Neuronal stem cell (in vitro differentiated cells): ENCODE data around the gene VPS13D.

Experiments
- DNase-seq: peaks from one replicate; pipeline ENCODE4 v3.0.0-alpha.2; 2013; ENCODE audit warnings: low spot score
- H2AFZ ChIP-seq: one replicate; pipeline ENCODE4 v1.6.1; 2013; ENCODE audit warnings: mild to moderate bottlenecking, low read length, inconsistent platforms
- H2AK5ac ChIP-seq: 2 replicates; pipeline ENCODE4 v1.6.1; 2013; ENCODE audit warnings: low read depth, mild to moderate bottlenecking, inconsistent platforms, low read length, moderate library complexity, mixed read lengths
- H2BK120ac ChIP-seq: 2 replicates; pipeline ENCODE4 v1.6.1; 2013; ENCODE audit warnings: low read depth, mild to moderate bottlenecking, inconsistent platforms, low read length, moderate library complexity, mixed read lengths
- H2BK12ac ChIP-seq: one replicate; pipeline ENCODE4 v1.6.1; 2013; ENCODE audit warnings: low read length, inconsistent platforms
- H2BK15ac ChIP-seq: 2 replicates; pipeline ENCODE4 v1.6.1; 2013; ENCODE audit warnings: mild to moderate bottlenecking, low read length, inconsistent platforms, mixed read lengths
- H2BK5ac ChIP-seq: one replicate; pipeline ENCODE4 v1.6.1; 2013; ENCODE audit warnings: inconsistent platforms, mild to moderate bottlenecking, low read length, moderate library complexity
- H3K14ac ChIP-seq: one replicate; pipeline ENCODE4 v1.6.1; 2013; ENCODE audit warnings: low read length, inconsistent platforms
- H3K18ac ChIP-seq: 2 replicates; pipeline ENCODE4 v1.6.1; 2013; ENCODE audit warnings: low read length, inconsistent platforms
- H3K23ac ChIP-seq: 2 replicates; pipeline ENCODE4 v1.6.1; 2013; ENCODE audit warnings: low read depth, mild to moderate bottlenecking, mixed read lengths, low read length, inconsistent platforms; ENCODE audit not compliant: poor library complexity
- H3K27ac ChIP-seq: replicated peaks from 3 replicates; pipeline ENCODE4 v1.5.1; 2013; ENCODE audit warnings: low read length, inconsistent platforms
- H3K27me3 ChIP-seq, 3 experiments: 2 replicates each; pipeline ENCODE4 v1.6.1; 2013; ENCODE audit warnings: low read length in 3 of 3, mild to moderate bottlenecking in 2 of 3, inconsistent platforms in 1 of 3, low read depth in 1 of 3, mixed read lengths in 1 of 3, moderate library complexity in 1 of 3; ENCODE audit not compliant: control insufficient read depth in 3 of 3, insufficient read depth in 3 of 3
- H3K36me3 ChIP-seq, 2 donors: replicated peaks in 1 of 2; 2 replicates each; pipeline ENCODE4 v1.6.1; 2013; ENCODE audit warnings: low read length in 2 of 2; ENCODE audit not compliant: control insufficient read depth in 2 of 2, insufficient read depth in 2 of 2
- H3K4ac ChIP-seq: 2 replicates; pipeline ENCODE4 v1.6.1; 2013; ENCODE audit warnings: inconsistent platforms, mild to moderate bottlenecking, low read length, moderate library complexity
- H3K4me1 ChIP-seq, 2 donors: 1 replicate in 1 of 2; 2 replicates in 1 of 2; pipeline ENCODE4 v1.6.1; 2013; ENCODE audit warnings: low read length in 2 of 2, low read depth in 1 of 2; ENCODE audit not compliant: control insufficient read depth in 2 of 2, insufficient read depth in 1 of 2
- H3K4me2 ChIP-seq: one replicate; pipeline ENCODE4 v1.6.1; 2013; ENCODE audit warnings: mild to moderate bottlenecking, low read length, inconsistent platforms; ENCODE audit not compliant: insufficient read depth, poor library complexity, severe bottlenecking
- H3K4me3 ChIP-seq, 2 donors: 2 replicates each; pipeline ENCODE4 v1.5.1; 2013; ENCODE audit warnings: low read length in 2 of 2, mild to moderate bottlenecking in 2 of 2, inconsistent platforms in 1 of 2, moderate library complexity in 1 of 2
- H3K79me1 ChIP-seq: one replicate; pipeline ENCODE4 v1.6.1; 2013; ENCODE audit warnings: low read depth, mild to moderate bottlenecking, inconsistent platforms, low read length, moderate library complexity
- H3K9ac ChIP-seq: one replicate; pipeline ENCODE4 v1.6.1; 2013; ENCODE audit warnings: mild to moderate bottlenecking, low read depth, low read length, inconsistent platforms; ENCODE audit not compliant: poor library complexity
- H3K9me3 ChIP-seq, 2 donors: replicated peaks in 1 of 2; 2 replicates each; pipeline versions ENCODE3 to v1.6.1; 2013; ENCODE audit warnings: low read length in 2 of 2, mild to moderate bottlenecking in 2 of 2, inconsistent platforms in 1 of 2, low read depth in 1 of 2, mixed read lengths in 1 of 2, moderate library complexity in 1 of 2; ENCODE audit not compliant: control insufficient read depth in 2 of 2, insufficient read depth in 1 of 2
- H4K8ac ChIP-seq: one replicate; pipeline ENCODE4 v1.6.1; 2013; ENCODE audit warnings: low read depth, mild to moderate bottlenecking, inconsistent platforms, low read length, moderate library complexity
- H4K91ac ChIP-seq: one replicate; pipeline ENCODE4 v1.6.1; 2013; ENCODE audit warnings: low read length, low read depth, mild to moderate bottlenecking, inconsistent platforms; ENCODE audit not compliant: poor library complexity
- WGBS, 2 donors: extraction: QIAGEN DNeasy Blood & Tissue Kit; methylation state at CpG; one replicate each; pipeline ENCODE4 v1.1.7; 2013; ENCODE audit warnings: missing lambda C conversion rate in 2 of 2, mixed read lengths in 1 of 2; ENCODE audit not compliant: insufficient read length in 2 of 2, insufficient replicate concordance in 1 of 2; ENCODE audit errors: extremely low coverage in 2 of 2; 5-methylcytosine and 5-hydroxymethylcytosine counted together

Gene VPS13D

GRCh38 chr1:12301518-12302237, 71.8 kb downstream of the VPS13D start:
- Histone ChIP-seq H4K8ac (no peak overlapping the region), H3K9ac (no peak overlapping the region), H3K27me3 (no peaks in the 10 kb centered on the region), H4K91ac (no peak overlapping the region), H3K79me1 (no peaks in the 10 kb centered on the region), H3K4me3 (no peak overlapping the region), H3K4ac (no peak overlapping the region), H3K18ac (no peak overlapping the region), H3K27ac (no peak overlapping the region), H3K4me1 (no peaks in the 10 kb centered on the region), H2BK120ac (no peak overlapping the region), H2BK5ac (no peak overlapping the region), H3K4me2 (no peak overlapping the region), H2AFZ (no peak overlapping the region), H2BK12ac (no peak overlapping the region), H3K9me3 (peaks cover 4 to 9% of the 10 kb centered on the region in 2 donors), H3K36me3 (peaks cover 8 to 68% of the 10 kb centered on the region in 2 donors), H3K23ac (no peak overlapping the region), H2AK5ac (no peak overlapping the region), H3K14ac (no peak overlapping the region), H2BK15ac (no peak overlapping the region)
- no CpG with 5 or more reads among the region's 8 CpGs for WGBS, 2 donors
- no peak for DNase-seq

GRCh38 chr1:12302798-12303447, 73.1 kb downstream of the VPS13D start:
- WGBS, 2 donors, result no CpG with 5 or more reads among the region's 2 CpGs

GRCh38 chr1:12305377-12305776, 75.5 kb downstream of the VPS13D start:
- no peak overlapping the region for H3K18ac ChIP-seq
- DNase-seq, result no peak
- H2AK5ac ChIP-seq, result no peak overlapping the region
- peaks cover 7 to 12% of the 10 kb centered on the region in 2 donors for H3K9me3 ChIP-seq
- no peak overlapping the region for H2BK120ac ChIP-seq
- H2BK15ac ChIP-seq, result no peak overlapping the region
- peaks cover 11 to 71% of the 10 kb centered on the region in 2 donors for H3K36me3 ChIP-seq
- H3K14ac ChIP-seq, result no peak overlapping the region
- H3K79me1 ChIP-seq, result no peaks in the 10 kb centered on the region
- no peak overlapping the region for H4K8ac ChIP-seq
- H3K9ac ChIP-seq, result no peak overlapping the region
- peaks cover 0 to 2% of the 10 kb centered on the region in 2 donors for H3K4me1 ChIP-seq
- no peak overlapping the region for H3K4me2 ChIP-seq
- no peak overlapping the region for H4K91ac ChIP-seq
- H3K4ac ChIP-seq, result no peak overlapping the region
- no peaks in the 10 kb centered on the region for H3K27me3 ChIP-seq
- no peak overlapping the region for H2BK5ac ChIP-seq
- H2BK12ac ChIP-seq, result no peak overlapping the region
- no CpG with 5 or more reads among the region's 8 CpGs for WGBS, 2 donors
- H3K27ac ChIP-seq, result no peak overlapping the region
- H3K4me3 ChIP-seq, result no peak overlapping the region
- H2AFZ ChIP-seq, result no peak overlapping the region
- H3K23ac ChIP-seq, result no peak overlapping the region

More at GRCh38 chr1:12302798-12303447, 73.1 kb downstream of the VPS13D start:
- H2BK120ac ChIP-seq, result no peak overlapping the region
- H3K18ac ChIP-seq, result no peak overlapping the region
- no peaks in the 10 kb centered on the region for H3K27me3 ChIP-seq
- H4K91ac ChIP-seq, result no peak overlapping the region
- H3K4me2 ChIP-seq, result no peak overlapping the region
- H3K36me3 ChIP-seq, result peaks cover 10 to 68% of the 10 kb centered on the region in 2 donors
- no peak overlapping the region for H2AK5ac ChIP-seq
- no peaks in the 10 kb centered on the region for H3K4me1 ChIP-seq
- H3K23ac ChIP-seq, result no peak overlapping the region
- no peak overlapping the region for H3K4ac ChIP-seq
- no peak for DNase-seq
- peaks cover 7 to 12% of the 10 kb centered on the region in 2 donors for H3K9me3 ChIP-seq
- H3K79me1 ChIP-seq, result no peaks in the 10 kb centered on the region
- no peak overlapping the region for H4K8ac ChIP-seq
- no peak overlapping the region for H3K14ac ChIP-seq
- H3K4me3 ChIP-seq, result no peak overlapping the region
- H3K27ac ChIP-seq, result no peak overlapping the region
- H2BK15ac ChIP-seq, result no peak overlapping the region
- no peak overlapping the region for H2BK5ac ChIP-seq
- no peak overlapping the region for H2AFZ ChIP-seq
- H2BK12ac ChIP-seq, result no peak overlapping the region
- no peak overlapping the region for H3K9ac ChIP-seq
